ENCODE measurements around the gene MOB1A.
"Not testable (repeated sequence)": the region's sequence is repeated elsewhere in the genome, so short reads cannot be mapped to it uniquely, and the experiment has no call there.

The MOB1A gene

GRCh38 chr2:74128206-74128605 is 50.5 kb downstream of the MOB1A start:
- no peaks in the 10 kb centered on the region for H3K36me3 ChIP-seq (ENCODE audit: insufficient read depth)
- H3K27me3 ChIP-seq (ENCODE audit: insufficient read depth, low read depth): no peaks in the 10 kb centered on the region
- no peaks in the 10 kb centered on the region for H3K79me2 ChIP-seq (ENCODE audit: insufficient read depth, low read depth)
- no peak overlapping the region for H3K4me3 ChIP-seq (IDR thresholded peaks at IDR 0.05; ENCODE audit: insufficient read depth, low read depth, low read length)
- H4K20me1 ChIP-seq (ENCODE audit: insufficient read depth): no peaks in the 10 kb centered on the region
- no peak overlapping the region for H3K27ac ChIP-seq
- no peaks in the 10 kb centered on the region for H3K4me1 ChIP-seq (ENCODE audit: low read depth, poor library complexity, severe bottlenecking)
- no peak overlapping the region for H3K9ac ChIP-seq
- no peak for TF ChIP-seq CTCF (conservative IDR thresholded peaks at IDR 0.05; ENCODE audit: low read depth, low read length)
- H2AFZ ChIP-seq (ENCODE audit: low read depth): no peak overlapping the region
- no peak overlapping the region for H3K4me2 ChIP-seq

- H3K79me2 ChIP-seq (ENCODE audit: insufficient read depth, low read depth); H2AFZ ChIP-seq (ENCODE audit: low read depth); H3K36me3 ChIP-seq (ENCODE audit: insufficient read depth); H3K9ac ChIP-seq; H3K27ac ChIP-seq; H3K4me2 ChIP-seq; H4K20me1 ChIP-seq (ENCODE audit: insufficient read depth); H3K27me3 ChIP-seq (ENCODE audit: insufficient read depth, low read depth); H3K4me3 ChIP-seq (IDR thresholded peaks at IDR 0.05; ENCODE audit: insufficient read depth, low read depth, low read length): not testable (repeated sequence)
- peaks cover 14% of the 10 kb centered on the region for H3K4me1 ChIP-seq (ENCODE audit: low read depth, poor library complexity, severe bottlenecking)
Observed at GRCh38 chr2:74123955-74124354, 54.7 kb downstream of the MOB1A start.

GRCh38 chr2:74121846-74122245 is 56.8 kb downstream of the MOB1A start:
- not testable (repeated sequence) for H4K20me1 ChIP-seq (ENCODE audit: insufficient read depth); H3K4me2 ChIP-seq; H3K9ac ChIP-seq; H3K27me3 ChIP-seq (ENCODE audit: insufficient read depth, low read depth); H3K27ac ChIP-seq; H3K79me2 ChIP-seq (ENCODE audit: insufficient read depth, low read depth); H3K4me3 ChIP-seq (IDR thresholded peaks at IDR 0.05; ENCODE audit: insufficient read depth, low read depth, low read length); H3K36me3 ChIP-seq (ENCODE audit: insufficient read depth); H2AFZ ChIP-seq (ENCODE audit: low read depth)
- H3K4me1 ChIP-seq (ENCODE audit: low read depth, poor library complexity, severe bottlenecking): peaks cover 14% of the 10 kb centered on the region

GRCh38 chr2:74119912-74120825 is 58.5 kb downstream of the MOB1A start:
- TF ChIP-seq CTCF (conservative IDR thresholded peaks at IDR 0.05; ENCODE audit: low read depth, low read length): peak; percentile 41; the same call in 1 of the 2 replicates
- H4K20me1 ChIP-seq (ENCODE audit: insufficient read depth): no peaks in the 10 kb centered on the region
- H3K79me2 ChIP-seq (ENCODE audit: insufficient read depth, low read depth): no peaks in the 10 kb centered on the region
- H2AFZ ChIP-seq (ENCODE audit: low read depth): peak overlapping the region; percentile 80
- H3K9ac ChIP-seq: peak overlapping the region; percentile 94
- H3K36me3 ChIP-seq (ENCODE audit: insufficient read depth): no peaks in the 10 kb centered on the region
- H3K4me2 ChIP-seq: peak overlapping the region; percentile 92
- peaks cover 14% of the 10 kb centered on the region for H3K4me1 ChIP-seq (ENCODE audit: low read depth, poor library complexity, severe bottlenecking)
- peak overlapping the region; percentile 91 for H3K4me3 ChIP-seq (IDR thresholded peaks at IDR 0.05; ENCODE audit: insufficient read depth, low read depth, low read length)
- peak overlapping the region; percentile 88 for H3K27ac ChIP-seq
- H3K27me3 ChIP-seq (ENCODE audit: insufficient read depth, low read depth): no peaks in the 10 kb centered on the region

GRCh38 chr2:74119339-74119738 is 59.3 kb downstream of the MOB1A start:
- no peaks in the 10 kb centered on the region for H4K20me1 ChIP-seq (ENCODE audit: insufficient read depth)
- peak overlapping the region; percentile 92 for H3K4me2 ChIP-seq
- H2AFZ ChIP-seq (ENCODE audit: low read depth): peak overlapping the region; percentile 80
- no peaks in the 10 kb centered on the region for H3K36me3 ChIP-seq (ENCODE audit: insufficient read depth)
- TF ChIP-seq CTCF (conservative IDR thresholded peaks at IDR 0.05; ENCODE audit: low read depth, low read length): no peak; the same call in 1 of the 2 replicates
- H3K9ac ChIP-seq: no peak overlapping the region; the same call in 1 of the 2 replicates
- H3K27me3 ChIP-seq (ENCODE audit: insufficient read depth, low read depth): no peaks in the 10 kb centered on the region
- no peak overlapping the region for H3K27ac ChIP-seq
- H3K79me2 ChIP-seq (ENCODE audit: insufficient read depth, low read depth): no peaks in the 10 kb centered on the region
- no peak overlapping the region for H3K4me3 ChIP-seq (IDR thresholded peaks at IDR 0.05; ENCODE audit: insufficient read depth, low read depth, low read length)
- H3K4me1 ChIP-seq (ENCODE audit: low read depth, poor library complexity, severe bottlenecking): peaks cover 14% of the 10 kb centered on the region

Measured in KMS-11 (cell line).